ENCODE measurements around the gene MLLT1.

The MLLT1 gene

DNA sequence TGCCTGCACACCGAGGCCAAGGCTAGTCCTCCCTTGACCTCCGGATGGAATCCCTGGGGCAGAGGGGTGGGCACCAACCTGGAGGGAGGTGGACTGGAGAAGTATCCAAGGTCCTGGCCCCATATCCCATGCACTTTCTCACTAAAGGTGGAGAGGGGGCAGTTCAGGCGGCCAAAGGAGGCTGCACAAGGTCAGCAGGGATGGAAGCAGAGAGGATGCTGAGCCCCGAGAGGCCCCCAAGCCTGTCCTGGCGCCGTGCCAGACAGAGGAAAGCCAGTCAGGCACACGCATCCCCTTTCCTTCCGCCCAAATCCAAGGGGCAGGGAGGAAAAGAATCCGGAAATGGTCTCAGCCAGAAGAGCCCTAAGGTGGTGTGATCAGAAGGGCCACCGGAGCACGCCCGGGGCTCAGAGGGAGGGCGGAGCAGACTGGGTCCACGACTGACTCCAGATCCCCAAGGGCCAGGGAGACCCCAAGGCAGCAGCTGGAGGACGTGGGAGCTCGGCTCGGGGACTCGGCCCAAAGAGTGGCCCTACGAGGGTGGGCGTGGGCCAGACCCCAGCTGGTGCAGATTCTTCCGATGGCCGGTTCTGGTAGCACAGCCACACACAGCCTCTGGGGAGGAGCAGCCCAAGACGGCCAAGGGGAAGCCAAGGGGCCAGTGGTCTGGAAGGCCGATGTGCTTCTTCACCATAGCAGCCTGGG, 60.0 kb downstream of the MLLT1 start:
- no peak for TF ChIP-seq Cebpa-rat (IDR thresholded peaks at IDR 0.05)
- Histone ChIP-seq H3K4me2 (peak overlapping the region in 9 of 11 experiments; percentile 26 to 66 (median 55); a peak in 14 of 22 replicates), H3K27ac (no peak overlapping the region), H4K20me1 (peaks cover 44 to 98% (median 73%) of the 10 kb centered on the region in 11 experiments; a peak in 21 of 22 replicates), H3K4me3 (no peak overlapping the region), H3K4me1 (peaks cover 8 to 64% (median 59%) of the 10 kb centered on the region in 10 experiments; a peak in 17 of 20 replicates), H3K9me3 (replicated peaks in 1 of 11) (no peaks in the 10 kb centered on the region), H3K36me3 (peaks cover 34 to 95% (median 72%) of the 10 kb centered on the region in 11 experiments), H3K27me3 (no peaks in the 10 kb centered on the region), H3K9ac (peak overlapping the region in 1 of 11 experiments; percentile 11; a peak in 1 of 22 replicates)

DNA sequence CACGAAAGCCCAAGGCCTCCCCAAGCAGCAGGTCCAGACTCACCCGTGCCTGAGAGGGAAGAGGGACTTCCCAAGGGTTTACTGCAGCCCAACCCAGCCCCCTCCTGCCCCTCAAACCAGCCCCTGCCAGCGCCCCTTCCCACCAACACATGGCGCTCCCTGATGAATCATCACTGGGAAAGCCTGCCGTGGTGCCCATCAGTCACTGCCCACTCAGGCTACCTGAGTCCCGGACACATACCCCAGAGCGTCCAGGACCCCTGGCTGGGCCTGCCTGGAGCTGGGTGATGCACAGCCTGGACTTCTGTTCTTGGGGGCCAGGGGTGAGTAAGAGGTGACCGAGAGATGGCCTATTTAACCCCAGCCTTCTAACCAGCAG, 60.6 kb downstream of the MLLT1 start:
- Histone ChIP-seq H3K4me3 (no peak overlapping the region), H3K9ac (peak overlapping the region in 1 of 11 experiments; percentile 11; a peak in 1 of 22 replicates), H4K20me1 (peaks cover 38 to 97% (median 67%) of the 10 kb centered on the region in 11 experiments; a peak in 21 of 22 replicates), H3K4me2 (peak overlapping the region in 9 of 11 experiments; percentile 20 to 66 (median 48); a peak in 12 of 22 replicates), H3K27me3 (no peaks in the 10 kb centered on the region), H3K4me1 (peaks cover 8 to 58% (median 53%) of the 10 kb centered on the region in 10 experiments; a peak in 17 of 20 replicates), H3K9me3 (replicated peaks in 1 of 11) (no peaks in the 10 kb centered on the region), H3K36me3 (peaks cover 33 to 95% (median 73%) of the 10 kb centered on the region in 11 experiments), H3K27ac (no peak overlapping the region)
- no peak for TF ChIP-seq Cebpa-rat (IDR thresholded peaks at IDR 0.05)

- Histone ChIP-seq H3K9ac (no peak overlapping the region), H3K36me3 (peaks cover 31 to 92% (median 68%) of the 10 kb centered on the region in 11 experiments), H3K4me1 (peaks cover 4 to 53% (median 48%) of the 10 kb centered on the region in 10 experiments; a peak in 17 of 20 replicates), H3K27ac (no peak overlapping the region), H4K20me1 (peaks cover 33 to 92% (median 62%) of the 10 kb centered on the region in 11 experiments; a peak in 21 of 22 replicates), H3K27me3 (no peaks in the 10 kb centered on the region), H3K9me3 (replicated peaks in 1 of 11) (no peaks in the 10 kb centered on the region), H3K4me2 (peak overlapping the region in 10 of 11 experiments; percentile 15 to 66 (median 48); a peak in 13 of 22 replicates), H3K4me3 (no peak overlapping the region)
- TF ChIP-seq Cebpa-rat (IDR thresholded peaks at IDR 0.05), result no peak
These were observed 61.2 kb downstream of the MLLT1 start for GRCh38 chr19:6218491-6219146.

DNA sequence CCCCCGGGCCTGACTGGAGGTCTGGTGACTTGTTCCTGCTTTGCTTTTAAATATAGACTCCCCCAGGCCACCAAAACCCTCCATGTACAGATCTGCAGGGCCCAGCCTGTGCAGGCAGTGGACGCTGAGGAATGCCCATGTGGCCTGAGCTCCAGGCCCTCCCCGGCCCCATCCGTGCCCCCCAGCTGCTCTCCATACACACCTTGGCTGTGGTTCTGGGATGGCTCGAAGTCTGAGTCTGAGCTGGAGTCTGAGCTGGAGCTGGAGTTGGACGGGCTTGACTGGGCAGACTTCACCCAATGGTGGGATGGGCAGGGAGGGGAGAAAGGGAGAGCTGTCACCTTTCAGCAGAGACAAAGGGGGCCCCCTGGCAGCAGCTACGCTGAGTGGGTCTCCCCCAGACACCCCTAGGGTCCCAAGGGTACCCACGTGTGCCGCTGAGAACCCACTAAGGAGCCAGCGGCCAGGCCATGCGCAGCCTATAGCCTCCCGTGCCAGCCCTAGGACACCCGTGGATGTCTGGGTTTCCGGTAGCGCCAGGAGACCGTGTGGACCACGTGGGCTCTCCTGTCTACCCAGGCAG, 61.9 kb downstream of the MLLT1 start:
- no peak overlapping the region for H3K4me3 ChIP-seq
- no peak overlapping the region for H3K27ac ChIP-seq
- peaks cover 26 to 85% (median 54%) of the 10 kb centered on the region in 11 experiments; a peak in 21 of 22 replicates for H4K20me1 ChIP-seq
- H3K27me3 ChIP-seq, result no peaks in the 10 kb centered on the region
- no peak overlapping the region for H3K4me2 ChIP-seq
- 0 out of 22 replicates have a peak overlapping the region, but pooled peaks of 1 of the 11 experiments have one; percentile 27 for H3K9ac ChIP-seq
- H3K4me1 ChIP-seq, result peaks cover 4 to 45% (median 40%) of the 10 kb centered on the region in 10 experiments; a peak in 17 of 20 replicates
- no peak for TF ChIP-seq Cebpa-rat (IDR thresholded peaks at IDR 0.05)
- H3K36me3 ChIP-seq, result peaks cover 31 to 93% (median 67%) of the 10 kb centered on the region in 11 experiments
- H3K9me3 ChIP-seq (replicated peaks in 1 of 11), result no peaks in the 10 kb centered on the region

- no peak overlapping the region for H3K4me2 ChIP-seq
- TF ChIP-seq Cebpa-rat (IDR thresholded peaks at IDR 0.05), result no peak
- H3K27me3 ChIP-seq, result no peaks in the 10 kb centered on the region
- H3K27ac ChIP-seq, result no peak overlapping the region
- H3K9me3 ChIP-seq (replicated peaks in 1 of 11), result no peaks in the 10 kb centered on the region
- peaks cover 32 to 95% (median 70%) of the 10 kb centered on the region in 11 experiments for H3K36me3 ChIP-seq
- peaks cover 4 to 40% (median 35%) of the 10 kb centered on the region in 10 experiments; a peak in 17 of 20 replicates for H3K4me1 ChIP-seq
- H3K9ac ChIP-seq, result 0 out of 22 replicates have a peak overlapping the region, but pooled peaks of 1 of the 11 experiments have one; percentile 27
- no peak overlapping the region for H3K4me3 ChIP-seq
- peaks cover 26 to 84% (median 49%) of the 10 kb centered on the region in 11 experiments; a peak in 21 of 22 replicates for H4K20me1 ChIP-seq
These were observed 62.6 kb downstream of the MLLT1 start for GRCh38 chr19:6216996-6217751.

- no peaks in the 10 kb centered on the region for H3K27me3 ChIP-seq
- H3K4me3 ChIP-seq, result no peak overlapping the region
- H4K20me1 ChIP-seq, result peaks cover 22 to 83% (median 43%) of the 10 kb centered on the region in 11 experiments; a peak in 21 of 22 replicates
- no peak overlapping the region for H3K4me2 ChIP-seq
- peaks cover 25 to 95% (median 70%) of the 10 kb centered on the region in 11 experiments for H3K36me3 ChIP-seq
- no peak overlapping the region for H3K27ac ChIP-seq
- no peaks in the 10 kb centered on the region for H3K9me3 ChIP-seq (replicated peaks in 1 of 11)
- peaks cover 4 to 37% (median 34%) of the 10 kb centered on the region in 10 experiments; a peak in 18 of 20 replicates for H3K4me1 ChIP-seq
- H3K9ac ChIP-seq, result no peak overlapping the region
- TF ChIP-seq Cebpa-rat (IDR thresholded peaks at IDR 0.05), result no peak
These were observed 63.4 kb downstream of the MLLT1 start for GRCh38 chr19:6216236-6216995.

GRCh38 chr19:6215701-6216235, 64.0 kb downstream of the MLLT1 start:
- Histone ChIP-seq H3K4me2 (no peak overlapping the region), H3K9me3 (replicated peaks in 1 of 11) (no peaks in the 10 kb centered on the region), H3K9ac (peak overlapping the region in 1 of 11 experiments; percentile 33; a peak in 1 of 22 replicates), H3K4me3 (no peak overlapping the region), H3K27me3 (no peaks in the 10 kb centered on the region), H3K27ac (no peak overlapping the region), H4K20me1 (peaks cover 16 to 76% (median 36%) of the 10 kb centered on the region in 11 experiments; a peak in 21 of 22 replicates), H3K4me1 (peaks cover 7 to 37% (median 35%) of the 10 kb centered on the region in 10 experiments; a peak in 19 of 20 replicates), H3K36me3 (peaks cover 21 to 95% (median 69%) of the 10 kb centered on the region in 11 experiments)
- no peak for TF ChIP-seq Cebpa-rat (IDR thresholded peaks at IDR 0.05)

Data from BLaER1 treated with 17β-estradiol and CSF1 and Interleukin-3, amounts not matched to agents 10 nM and 100 nM (cell line).